ENCODE results near the gene RESP18. TPM values are rescaled to one million over a fixed set of nuclear protein-coding genes. Genes with fewer than 3 reads are reported as not detected.

The RESP18 gene
- total and polyA plus RNA-seq, 4 donors: not detected

GRCh38 chr2:219282943-219283581, 49.5 kb downstream of the RESP18 start:
- no peak for DNase-seq
- no peak for TF ChIP-seq CTCF (IDR thresholded peaks at IDR 0.05; ENCODE audit: control extremely low read depth, extremely low read depth)
- H3K9ac ChIP-seq (ENCODE audit: insufficient read depth in 1 of 2, low read length in 2 of 2): no peak overlapping the region
- peaks cover 4 to 16% (median 7%) of the 10 kb centered on the region in 5 donors for H3K4me1 ChIP-seq (ENCODE audit: control insufficient read depth in 5 of 5, insufficient read depth in 5 of 5, low read length in 5 of 5)
- no peaks in the 10 kb centered on the region for H3K9me3 ChIP-seq (ENCODE audit: control insufficient read depth in 4 of 4, insufficient read depth in 3 of 4, low read length in 3 of 4)
- no peaks in the 10 kb centered on the region for H3K27me3 ChIP-seq (ENCODE audit: control insufficient read depth in 3 of 3, insufficient read depth in 3 of 3, low read length in 2 of 3)
- 92 to 94% methylated on average over 17 of the region's 17 CpGs for WGBS, 2 donors
- peaks cover 5 to 41% (median 26%) of the 10 kb centered on the region in 4 donors for H3K36me3 ChIP-seq (ENCODE audit: control insufficient read depth in 4 of 4, insufficient read depth in 4 of 4, low read length in 4 of 4)
- H3K27ac ChIP-seq (ENCODE audit: low read depth in 1 of 2, low read length in 1 of 2): no peak overlapping the region
- H3K4me3 ChIP-seq: no peak overlapping the region
- no peak for ATAC-seq (ENCODE audit: insufficient read depth, low FRiP score)

GRCh38 chr2:219282375-219282774, 50.2 kb downstream of the RESP18 start:
- Histone ChIP-seq H3K9ac (ENCODE audit: insufficient read depth in 1 of 2, low read length in 2 of 2) (no peak overlapping the region), H3K36me3 (ENCODE audit: control insufficient read depth in 4 of 4, insufficient read depth in 4 of 4, low read length in 4 of 4) (peaks cover 5 to 41% (median 26%) of the 10 kb centered on the region in 4 donors), H3K9me3 (ENCODE audit: control insufficient read depth in 4 of 4, insufficient read depth in 3 of 4, low read length in 3 of 4) (no peaks in the 10 kb centered on the region), H3K27ac (ENCODE audit: low read depth in 1 of 2, low read length in 1 of 2) (no peak overlapping the region), H3K4me3 (no peak overlapping the region), H3K4me1 (ENCODE audit: control insufficient read depth in 5 of 5, insufficient read depth in 5 of 5, low read length in 5 of 5) (peaks cover 8 to 20% (median 10%) of the 10 kb centered on the region in 5 donors), H3K27me3 (ENCODE audit: control insufficient read depth in 3 of 3, insufficient read depth in 3 of 3, low read length in 2 of 3) (no peaks in the 10 kb centered on the region)
- ATAC-seq (ENCODE audit: insufficient read depth, low FRiP score) (no peak), DNase-seq (no peak)
- 91 to 92% methylated on average over 5 of the region's 5 CpGs for WGBS, 2 donors
- no peak for TF ChIP-seq CTCF (IDR thresholded peaks at IDR 0.05; ENCODE audit: control extremely low read depth, extremely low read depth)

GRCh38 chr2:219281588-219281987, 51.0 kb downstream of the RESP18 start:
- ATAC-seq (ENCODE audit: insufficient read depth, low FRiP score) (no peak), DNase-seq (no peak)
- no peak overlapping the region for H3K9ac ChIP-seq (ENCODE audit: insufficient read depth in 1 of 2, low read length in 2 of 2)
- H3K36me3 ChIP-seq (ENCODE audit: control insufficient read depth in 4 of 4, insufficient read depth in 4 of 4, low read length in 4 of 4): peaks cover 5 to 41% (median 26%) of the 10 kb centered on the region in 4 donors
- H3K27me3 ChIP-seq (ENCODE audit: control insufficient read depth in 3 of 3, insufficient read depth in 3 of 3, low read length in 2 of 3): no peaks in the 10 kb centered on the region
- no peaks in the 10 kb centered on the region for H3K9me3 ChIP-seq (ENCODE audit: control insufficient read depth in 4 of 4, insufficient read depth in 3 of 4, low read length in 3 of 4)
- no peak overlapping the region for H3K27ac ChIP-seq (ENCODE audit: low read depth in 1 of 2, low read length in 1 of 2)
- WGBS, 2 donors: 89 to 92% methylated on average over 8 of the region's 8 CpGs
- no peak overlapping the region for H3K4me3 ChIP-seq
- TF ChIP-seq CTCF (IDR thresholded peaks at IDR 0.05; ENCODE audit: control extremely low read depth, extremely low read depth): no peak
- H3K4me1 ChIP-seq (ENCODE audit: control insufficient read depth in 5 of 5, insufficient read depth in 5 of 5, low read length in 5 of 5): peaks cover 8 to 20% (median 10%) of the 10 kb centered on the region in 5 donors

GRCh38 chr2:219280651-219281050, 51.9 kb downstream of the RESP18 start:
- Histone ChIP-seq H3K27ac (ENCODE audit: low read depth in 1 of 2, low read length in 1 of 2) (no peak overlapping the region), H3K27me3 (ENCODE audit: control insufficient read depth in 3 of 3, insufficient read depth in 3 of 3, low read length in 2 of 3) (no peaks in the 10 kb centered on the region), H3K4me3 (no peak overlapping the region), H3K36me3 (ENCODE audit: control insufficient read depth in 4 of 4, insufficient read depth in 4 of 4, low read length in 4 of 4) (peaks cover 5 to 36% (median 26%) of the 10 kb centered on the region in 4 donors), H3K9me3 (ENCODE audit: control insufficient read depth in 4 of 4, insufficient read depth in 3 of 4, low read length in 3 of 4) (no peaks in the 10 kb centered on the region), H3K9ac (ENCODE audit: insufficient read depth in 1 of 2, low read length in 2 of 2) (no peak overlapping the region), H3K4me1 (ENCODE audit: control insufficient read depth in 5 of 5, insufficient read depth in 5 of 5, low read length in 5 of 5) (peaks cover 8 to 20% (median 10%) of the 10 kb centered on the region in 5 donors)
- ATAC-seq (ENCODE audit: insufficient read depth, low FRiP score) (no peak), DNase-seq (no peak)
- TF ChIP-seq CTCF (IDR thresholded peaks at IDR 0.05; ENCODE audit: control extremely low read depth, extremely low read depth): no peak
- WGBS, 2 donors: 93 to 95% methylated on average over 4 of the region's 4 CpGs
